RCC 7860 (cell line): ENCODE measurements around the gene ZNF469.
"Not testable (repeated sequence)": the region's sequence is repeated elsewhere in the genome, so short reads cannot be mapped to it uniquely, and the experiment has no call there.

Experiments used
- DNase-seq: peaks from one replicate; pipeline ENCODE4 v3.0.0-alpha.2; 2015; ENCODE audit warnings: low spot score
- FAIRE-seq: peaks from 2 replicates; lab custom pipeline; 2012; peaks lifted over from hg19 to GRCh38; lab: Jason Lieb, UNC

The ZNF469 gene

GRCh38 chr16:88407807-88408206 is 25.0 kb downstream of the ZNF469 start:
- FAIRE-seq (no peak), DNase-seq (no peak)

GRCh38 chr16:88408561-88409142 is 25.9 kb downstream of the ZNF469 start:
- no peak for DNase-seq
- FAIRE-seq, result no peak

- FAIRE-seq, result no peak
Measured at GRCh38 chr16:88409296-88410065, 26.7 kb downstream of the ZNF469 start.

GRCh38 chr16:88410297-88410968 is 27.7 kb downstream of the ZNF469 start:
- DNase-seq, FAIRE-seq: not testable (repeated sequence)

More at GRCh38 chr16:88409296-88410065, 26.7 kb downstream of the ZNF469 start:
- DNase-seq, result no peak

GRCh38 chr16:88411951-88412576 is 29.3 kb downstream of the ZNF469 start:
- FAIRE-seq (no peak), DNase-seq (no peak)

GRCh38 chr16:88412766-88413165 is 30.0 kb downstream of the ZNF469 start:
- FAIRE-seq, result no peak
- DNase-seq, result no peak

- DNase-seq, result no peak
Measured at GRCh38 chr16:88413231-88413630, 30.5 kb downstream of the ZNF469 start.

GRCh38 chr16:88413631-88414030 is 30.9 kb downstream of the ZNF469 start:
- DNase-seq (no peak), FAIRE-seq (no peak)

More at GRCh38 chr16:88413231-88413630, 30.5 kb downstream of the ZNF469 start:
- no peak for FAIRE-seq

GRCh38 chr16:88414521-88415380 is 32.0 kb downstream of the ZNF469 start:
- no peak for DNase-seq
- no peak for FAIRE-seq

- no peak for DNase-seq
- no peak for FAIRE-seq
Measured at GRCh38 chr16:88415381-88415705, 32.6 kb downstream of the ZNF469 start.

- no peak for FAIRE-seq
- no peak for DNase-seq
Measured at GRCh38 chr16:88415713-88416323, 33.1 kb downstream of the ZNF469 start.

GRCh38 chr16:88416686-88417085 is 33.9 kb downstream of the ZNF469 start:
- DNase-seq, result no peak
- FAIRE-seq, result no peak

- no peak for DNase-seq
- FAIRE-seq, result no peak
Measured at GRCh38 chr16:88417684-88418476, 35.1 kb downstream of the ZNF469 start.

GRCh38 chr16:88418869-88419268 is 36.1 kb downstream of the ZNF469 start:
- DNase-seq, result no peak
- no peak for FAIRE-seq

GRCh38 chr16:88419790-88420189 is 37.0 kb downstream of the ZNF469 start:
- DNase-seq (no peak), FAIRE-seq (no peak)

GRCh38 chr16:88420496-88420895 is 37.7 kb downstream of the ZNF469 start:
- no peak for FAIRE-seq
- no peak for DNase-seq

- DNase-seq (no peak), FAIRE-seq (no peak)
Measured at GRCh38 chr16:88421301-88421700, 38.5 kb downstream of the ZNF469 start.

GRCh38 chr16:88421871-88422433 is 39.2 kb downstream of the ZNF469 start:
- DNase-seq (no peak), FAIRE-seq (no peak)
